GM12878 (cell line): ENCODE results near the gene DAAM1.

ENCODE experiments used
- POLR2AphosphoS2 ChIP-seq: IDR thresholded peaks from 2 replicates; pipeline ENCODE4 v1.6.1; 2011; ENCODE audit warnings: low read depth, mild to moderate bottlenecking, low read length, improper control_type of control experiment, moderate library complexity
- TF ChIP-seq, protein P1 (sequence below): IDR thresholded peaks from 2 replicates; pipeline ENCODE4 v1.6.1; 2012; ENCODE audit warnings: mild to moderate bottlenecking, low read depth, low read length
- TF ChIP-seq, protein P2 (sequence below), 3 experiments: IDR thresholded peaks in 2 of 3; conservative IDR thresholded peaks in 1 of 3; 2 replicates each; pipeline ENCODE4 v1.5.1; 2011; ENCODE audit warnings: low read depth in 3 of 3, low read length in 3 of 3, mild to moderate bottlenecking in 3 of 3, control low read depth in 2 of 3, moderate library complexity in 2 of 3, inconsistent platforms in 1 of 3, mixed read lengths in 1 of 3; ENCODE audit not compliant: control insufficient read depth in 2 of 3, insufficient read depth in 1 of 3; ENCODE audit errors: extremely low read depth in 1 of 3

DNA sequence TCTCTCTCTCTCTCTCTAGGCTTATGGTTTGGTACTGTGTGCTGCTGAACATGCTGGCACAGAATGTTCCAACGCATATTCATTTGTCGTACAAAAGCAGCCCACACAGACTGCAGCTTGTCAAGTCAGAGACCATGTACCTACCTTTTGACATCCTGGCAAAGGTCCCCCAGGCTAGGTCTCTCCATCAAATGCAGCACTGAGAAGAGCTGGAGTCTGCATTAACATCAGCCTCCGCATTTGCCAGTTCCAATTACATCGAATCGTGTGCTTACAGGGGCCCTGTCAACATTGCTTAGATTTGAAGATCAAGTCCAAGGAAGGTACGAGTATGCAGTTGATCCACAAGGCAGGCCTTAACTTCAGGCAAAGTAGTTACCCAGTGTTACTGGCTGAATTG is 228.8 kb downstream of the DAAM1 start:
- TF ChIP-seq, protein P1, sequence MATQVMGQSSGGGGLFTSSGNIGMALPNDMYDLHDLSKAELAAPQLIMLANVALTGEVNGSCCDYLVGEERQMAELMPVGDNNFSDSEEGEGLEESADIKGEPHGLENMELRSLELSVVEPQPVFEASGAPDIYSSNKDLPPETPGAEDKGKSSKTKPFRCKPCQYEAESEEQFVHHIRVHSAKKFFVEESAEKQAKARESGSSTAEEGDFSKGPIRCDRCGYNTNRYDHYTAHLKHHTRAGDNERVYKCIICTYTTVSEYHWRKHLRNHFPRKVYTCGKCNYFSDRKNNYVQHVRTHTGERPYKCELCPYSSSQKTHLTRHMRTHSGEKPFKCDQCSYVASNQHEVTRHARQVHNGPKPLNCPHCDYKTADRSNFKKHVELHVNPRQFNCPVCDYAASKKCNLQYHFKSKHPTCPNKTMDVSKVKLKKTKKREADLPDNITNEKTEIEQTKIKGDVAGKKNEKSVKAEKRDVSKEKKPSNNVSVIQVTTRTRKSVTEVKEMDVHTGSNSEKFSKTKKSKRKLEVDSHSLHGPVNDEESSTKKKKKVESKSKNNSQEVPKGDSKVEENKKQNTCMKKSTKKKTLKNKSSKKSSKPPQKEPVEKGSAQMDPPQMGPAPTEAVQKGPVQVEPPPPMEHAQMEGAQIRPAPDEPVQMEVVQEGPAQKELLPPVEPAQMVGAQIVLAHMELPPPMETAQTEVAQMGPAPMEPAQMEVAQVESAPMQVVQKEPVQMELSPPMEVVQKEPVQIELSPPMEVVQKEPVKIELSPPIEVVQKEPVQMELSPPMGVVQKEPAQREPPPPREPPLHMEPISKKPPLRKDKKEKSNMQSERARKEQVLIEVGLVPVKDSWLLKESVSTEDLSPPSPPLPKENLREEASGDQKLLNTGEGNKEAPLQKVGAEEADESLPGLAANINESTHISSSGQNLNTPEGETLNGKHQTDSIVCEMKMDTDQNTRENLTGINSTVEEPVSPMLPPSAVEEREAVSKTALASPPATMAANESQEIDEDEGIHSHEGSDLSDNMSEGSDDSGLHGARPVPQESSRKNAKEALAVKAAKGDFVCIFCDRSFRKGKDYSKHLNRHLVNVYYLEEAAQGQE: no peak
- TF ChIP-seq, protein P2, sequence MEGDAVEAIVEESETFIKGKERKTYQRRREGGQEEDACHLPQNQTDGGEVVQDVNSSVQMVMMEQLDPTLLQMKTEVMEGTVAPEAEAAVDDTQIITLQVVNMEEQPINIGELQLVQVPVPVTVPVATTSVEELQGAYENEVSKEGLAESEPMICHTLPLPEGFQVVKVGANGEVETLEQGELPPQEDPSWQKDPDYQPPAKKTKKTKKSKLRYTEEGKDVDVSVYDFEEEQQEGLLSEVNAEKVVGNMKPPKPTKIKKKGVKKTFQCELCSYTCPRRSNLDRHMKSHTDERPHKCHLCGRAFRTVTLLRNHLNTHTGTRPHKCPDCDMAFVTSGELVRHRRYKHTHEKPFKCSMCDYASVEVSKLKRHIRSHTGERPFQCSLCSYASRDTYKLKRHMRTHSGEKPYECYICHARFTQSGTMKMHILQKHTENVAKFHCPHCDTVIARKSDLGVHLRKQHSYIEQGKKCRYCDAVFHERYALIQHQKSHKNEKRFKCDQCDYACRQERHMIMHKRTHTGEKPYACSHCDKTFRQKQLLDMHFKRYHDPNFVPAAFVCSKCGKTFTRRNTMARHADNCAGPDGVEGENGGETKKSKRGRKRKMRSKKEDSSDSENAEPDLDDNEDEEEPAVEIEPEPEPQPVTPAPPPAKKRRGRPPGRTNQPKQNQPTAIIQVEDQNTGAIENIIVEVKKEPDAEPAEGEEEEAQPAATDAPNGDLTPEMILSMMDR (IDR thresholded peaks at IDR 0.05 in 2 of 3, conservative IDR thresholded peaks at IDR 0.05 in 1 of 3; ENCODE audit: control insufficient read depth in 2 of 3, extremely low read depth in 1 of 3, insufficient read depth in 1 of 3, low read depth in 3 of 3, low read length in 3 of 3): no peak
- no peak for TF ChIP-seq POLR2AphosphoS2
